Epidermal melanocyte (primary cell): ENCODE results near the gene ITPK1.

ENCODE experiments used
- DNase-seq: peaks from one replicate; pipeline ENCODE4 v3.0.0; 2011; ENCODE audit warnings: low spot score; ENCODE audit not compliant: insufficient read length

The ITPK1 gene

DNA sequence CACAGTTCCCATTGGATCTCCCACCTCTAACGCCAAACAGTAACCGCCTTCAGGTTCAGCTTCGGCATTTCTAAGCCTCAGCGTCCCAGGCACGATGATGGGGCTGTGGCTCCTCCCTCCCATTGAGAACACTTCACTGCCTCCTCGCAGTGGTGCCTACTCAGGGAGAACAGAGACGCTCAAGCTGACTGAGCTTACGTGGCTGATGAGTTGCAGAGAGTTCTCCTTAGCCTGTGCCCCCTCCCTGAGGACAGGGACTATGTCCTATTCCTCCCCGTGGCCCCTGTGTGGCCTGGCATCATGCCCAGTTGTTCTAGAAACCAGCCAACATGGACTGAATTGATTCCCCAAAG, 87.0 kb downstream of the ITPK1 start:
- no peak for DNase-seq

GRCh38 chr14:93027810-93028723, 87.7 kb downstream of the ITPK1 start:
- no peak for DNase-seq

- DNase-seq, result no peak
Measured at GRCh38 chr14:93026339-93026738, 89.4 kb downstream of the ITPK1 start.

DNA sequence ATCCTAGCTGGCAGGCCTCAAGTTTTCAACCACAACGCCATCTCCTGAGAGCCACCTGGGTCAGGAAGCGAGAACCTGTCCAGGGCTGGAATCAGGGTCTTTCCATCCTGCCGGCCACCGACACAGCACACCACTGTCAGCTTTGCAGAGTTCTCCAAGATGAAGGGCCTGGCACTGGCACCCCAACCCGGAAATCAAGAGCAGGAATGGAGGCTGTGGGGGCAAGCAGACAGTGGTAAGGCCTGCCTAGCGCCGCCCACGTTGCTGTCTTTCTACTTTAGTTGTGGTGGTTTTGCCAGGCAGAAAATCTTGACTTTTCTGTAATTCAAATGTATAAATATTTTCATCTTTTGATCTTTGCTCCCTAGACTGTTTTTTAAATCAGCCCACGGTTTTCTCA, 90.7 kb downstream of the ITPK1 start:
- no peak for DNase-seq

- no peak for DNase-seq
Measured at GRCh38 chr14:93024493-93024892, 91.2 kb downstream of the ITPK1 start.

DNA sequence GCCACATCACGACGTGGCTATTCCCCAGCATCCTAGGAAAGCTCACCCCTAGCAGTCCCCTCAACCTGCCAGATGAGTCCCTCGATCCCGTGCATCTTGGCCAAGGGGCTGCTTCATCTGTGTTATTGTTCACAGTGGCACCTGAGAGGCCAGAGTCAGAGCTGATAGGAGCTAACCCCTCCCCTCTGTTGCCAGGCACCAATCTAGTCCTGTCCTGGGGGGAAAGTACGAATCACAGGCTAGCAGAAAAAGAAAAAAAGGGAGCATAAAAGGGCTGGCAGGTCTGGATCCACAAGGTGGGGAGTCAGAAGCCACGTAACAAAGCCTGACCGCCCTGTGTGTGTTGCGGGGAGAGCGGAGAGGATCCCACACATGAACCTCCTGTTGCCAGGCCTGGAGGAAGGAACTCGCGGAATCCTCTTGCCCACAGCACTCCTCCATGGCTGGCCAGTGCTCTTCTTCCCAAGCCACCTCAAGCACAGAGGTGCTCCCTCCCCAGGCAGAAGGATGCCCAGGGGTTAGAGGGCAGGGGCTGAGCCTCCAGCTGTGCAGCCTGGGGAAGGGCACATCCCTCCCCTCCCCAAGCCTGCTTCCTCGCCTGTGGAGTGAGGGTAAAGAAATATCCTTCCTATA, 91.8 kb downstream of the ITPK1 start:
- DNase-seq, result no peak

DNA sequence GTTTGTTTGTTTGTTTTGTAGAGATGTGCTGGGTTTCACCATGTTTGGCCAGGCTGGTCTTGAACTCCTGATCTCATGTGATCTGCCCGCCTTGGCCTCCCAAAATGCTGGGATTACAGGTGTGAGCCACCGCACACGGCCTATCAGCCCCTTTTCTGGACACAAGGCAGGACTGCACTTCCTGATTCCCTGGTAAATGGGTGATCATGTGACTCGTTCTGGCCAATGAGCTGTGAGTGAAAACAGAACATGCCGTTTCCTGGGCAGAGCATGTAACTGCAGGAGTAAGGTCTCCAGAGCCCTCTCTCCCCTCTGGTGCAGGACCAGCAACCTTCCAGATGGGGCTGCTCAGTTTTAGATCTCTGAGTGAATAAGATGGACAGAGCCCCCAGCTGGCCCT, 92.7 kb downstream of the ITPK1 start:
- DNase-seq, result no peak

GRCh38 chr14:93019970-93020369, 95.8 kb downstream of the ITPK1 start:
- DNase-seq, result no peak

- no peak for DNase-seq
Measured at GRCh38 chr14:93019367-93019843, 96.3 kb downstream of the ITPK1 start.

- DNase-seq, result no peak
Measured at GRCh38 chr14:93018366-93018765, 97.4 kb downstream of the ITPK1 start.

DNA sequence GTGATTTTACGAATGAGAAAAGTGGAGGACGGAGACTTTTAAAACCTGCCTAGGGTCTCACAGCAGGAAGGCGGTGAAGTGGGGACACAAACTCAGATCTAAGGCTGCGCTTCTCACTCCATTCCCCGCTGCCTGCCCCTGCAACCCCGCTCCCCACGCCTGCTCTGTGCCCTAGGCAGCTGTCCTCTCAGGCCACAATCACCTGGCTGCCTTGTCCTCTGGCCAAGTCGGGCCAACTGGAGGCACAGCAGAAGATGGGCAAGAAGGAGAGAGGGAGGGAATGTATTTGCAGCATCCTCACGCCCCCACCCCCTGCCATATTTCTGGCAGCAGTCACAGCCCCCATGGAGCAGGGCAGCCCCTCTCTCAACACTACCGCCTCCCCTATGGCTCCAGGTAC, 97.8 kb downstream of the ITPK1 start:
- DNase-seq, result no peak

DNA sequence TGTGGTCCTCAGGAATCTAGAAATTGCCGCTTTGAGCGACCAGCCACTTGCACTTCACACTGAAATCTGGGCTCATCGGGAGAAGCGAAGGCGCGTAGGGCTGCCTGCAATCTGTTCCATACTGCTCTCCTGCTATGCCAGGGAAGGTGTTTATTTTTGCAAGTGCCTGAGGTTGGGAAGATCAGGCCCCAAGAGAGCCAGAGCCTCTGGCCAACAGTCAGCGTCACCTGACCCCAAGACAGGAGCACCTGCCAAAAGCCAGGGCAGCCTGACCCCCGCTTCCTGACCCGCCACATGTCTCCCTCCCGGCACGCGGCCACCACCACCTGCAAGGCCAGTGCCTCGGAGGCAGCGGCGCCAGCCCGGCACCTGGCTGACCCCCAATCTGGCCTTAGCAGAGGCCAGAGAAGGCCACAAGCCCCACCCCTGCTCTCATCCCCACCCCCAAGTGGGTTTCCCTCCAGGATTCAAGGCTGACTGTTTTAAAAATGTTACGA, 98.4 kb downstream of the ITPK1 start:
- no peak for DNase-seq

- no peak for DNase-seq
Measured at GRCh38 chr14:93016275-93016845, 99.4 kb downstream of the ITPK1 start.

DNA sequence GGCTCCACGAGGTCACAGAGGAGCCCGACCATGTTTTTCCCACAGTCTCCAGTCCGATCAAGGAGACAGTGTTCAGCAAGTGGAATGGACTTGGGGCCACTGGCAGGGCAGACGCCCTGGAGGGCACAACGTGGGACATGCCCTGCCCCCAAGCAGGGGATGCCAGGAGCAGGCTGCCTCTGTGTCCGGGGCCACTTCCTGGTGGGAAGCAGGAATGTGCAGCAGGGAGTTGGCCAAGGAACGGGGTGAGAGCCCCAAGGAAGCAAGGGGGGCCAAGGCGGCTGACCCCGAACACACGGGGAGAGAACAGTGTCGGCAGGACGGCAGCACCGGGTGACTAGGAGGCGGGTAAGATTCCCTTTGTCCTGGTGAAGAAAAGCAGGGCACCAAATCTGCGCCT, 100.2 kb downstream of the ITPK1 start:
- DNase-seq, result no peak

DNA sequence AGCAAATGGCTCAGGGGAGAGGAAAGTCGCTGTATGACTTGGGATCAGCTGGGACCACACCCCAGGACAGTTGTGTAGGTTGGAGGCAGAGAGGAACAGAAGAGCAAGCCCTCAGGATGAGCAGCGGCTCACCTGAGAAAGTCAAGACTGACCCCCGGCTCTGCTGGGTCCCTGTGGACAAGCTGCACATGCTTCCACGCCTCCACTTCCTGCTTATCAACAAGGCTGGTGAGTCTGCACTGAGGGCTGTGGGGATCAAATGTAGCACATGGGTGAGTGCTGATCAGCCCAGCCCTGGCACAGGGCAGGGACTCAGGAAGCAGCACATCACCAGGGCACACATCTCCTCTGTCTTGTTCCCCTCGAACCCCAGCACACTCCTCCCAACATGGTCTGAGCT, 100.7 kb downstream of the ITPK1 start:
- no peak for DNase-seq

DNA sequence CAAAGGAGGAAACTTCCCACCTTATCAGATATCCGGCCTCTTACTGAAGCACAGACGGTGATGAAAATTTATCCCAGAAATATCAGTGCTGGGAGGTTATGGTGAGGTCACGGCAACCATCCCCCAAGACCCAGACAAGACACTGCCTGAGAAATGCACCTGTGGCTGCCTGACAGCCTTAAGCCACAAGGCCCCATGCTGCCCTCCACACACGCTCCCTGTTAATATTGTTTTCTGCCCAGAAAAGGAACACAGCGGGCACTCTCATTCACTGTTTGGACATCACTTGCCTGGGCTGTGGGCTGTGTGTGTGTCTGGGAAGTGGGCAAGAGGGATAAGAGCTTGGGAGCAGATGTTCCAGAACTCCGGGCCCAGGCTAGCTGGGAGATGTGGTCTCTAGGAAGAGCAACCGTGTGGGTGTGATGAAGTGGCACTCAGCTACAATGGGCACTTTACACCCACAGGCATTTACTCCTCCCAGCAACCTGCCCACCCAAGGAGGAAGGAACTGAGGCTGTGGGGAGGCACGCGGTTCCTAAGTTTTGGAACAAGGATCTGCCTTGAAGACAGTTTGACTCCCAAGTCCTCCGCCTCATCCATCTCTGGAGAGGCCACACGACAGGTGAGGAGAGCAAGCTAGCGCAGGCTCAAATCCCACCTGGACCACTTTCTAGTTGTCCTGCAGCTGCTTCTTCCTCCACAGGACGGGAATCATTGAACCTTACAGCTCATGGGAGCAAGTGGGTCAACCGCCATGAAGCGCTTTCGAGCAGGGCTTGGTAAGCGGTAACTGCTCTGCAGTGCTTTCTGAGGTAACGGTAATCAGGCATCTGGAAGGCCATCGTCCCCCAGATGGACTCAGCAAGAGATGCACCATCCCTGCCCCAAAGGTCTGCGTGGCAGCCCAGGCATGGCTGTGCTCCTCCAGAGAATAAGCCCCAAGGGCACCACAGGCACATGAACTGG, 101.4 kb downstream of the ITPK1 start:
- DNase-seq, result no peak

- DNase-seq, result no peak
Measured at GRCh38 chr14:93012951-93013719, 102.6 kb downstream of the ITPK1 start.

DNA sequence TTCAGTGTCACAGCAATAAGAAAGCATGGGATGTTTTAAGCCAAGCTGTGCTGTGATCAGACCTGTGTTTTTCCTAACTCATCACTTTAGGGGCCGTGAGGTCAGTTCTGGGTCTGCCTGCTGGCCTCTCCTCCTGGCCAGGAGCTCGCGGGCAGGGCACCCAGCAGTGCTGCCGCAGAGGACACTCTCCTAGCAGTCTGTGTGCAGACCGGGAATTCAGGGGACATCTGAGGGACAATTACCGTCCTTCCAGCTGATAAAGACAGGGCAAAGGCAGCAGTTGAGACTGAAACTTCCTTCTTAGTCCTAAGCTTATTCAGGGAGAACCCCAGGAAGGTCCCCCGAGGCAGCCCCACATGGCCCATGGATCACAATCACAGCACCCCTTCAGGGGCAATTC, 103.2 kb downstream of the ITPK1 start:
- no peak for DNase-seq

GRCh38 chr14:93011650-93012325, 103.9 kb downstream of the ITPK1 start:
- DNase-seq, result no peak

GRCh38 chr14:93011141-93011529, 104.6 kb downstream of the ITPK1 start:
- DNase-seq, result no peak
